Measurements from ENCODE around the gene KCNK16.

The KCNK16 gene

DNA sequence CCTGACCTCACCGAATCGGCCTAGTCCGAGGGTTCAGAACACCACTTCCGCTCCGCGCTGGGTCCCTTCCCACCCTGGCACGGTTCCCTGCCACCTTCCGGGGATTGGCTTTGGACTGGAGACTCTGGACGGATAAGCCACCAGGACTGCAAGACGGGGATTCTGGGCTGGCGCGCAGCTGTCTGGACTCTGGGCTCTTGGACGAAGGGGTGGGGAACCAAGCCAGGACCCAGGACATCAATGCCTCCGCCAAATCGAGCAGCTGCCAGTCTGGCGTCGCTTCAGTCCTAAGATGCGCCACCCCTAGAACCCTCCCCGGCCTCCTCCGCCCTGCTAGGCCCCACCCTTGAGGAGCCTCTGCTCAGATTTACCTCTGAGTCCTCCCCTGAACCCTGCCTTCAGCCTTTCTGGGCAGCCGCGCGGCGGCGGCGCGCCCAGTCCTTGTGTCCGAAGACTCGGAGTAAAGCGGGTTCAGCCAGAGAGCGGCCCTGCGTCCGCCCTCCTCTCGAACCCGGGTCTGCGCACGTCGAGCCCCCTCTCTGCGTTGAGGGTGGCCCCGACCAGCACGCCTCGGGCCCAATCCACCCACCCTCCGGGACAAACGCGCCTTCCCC is 9.5 kb downstream of the KCNK16 start:
- TF ChIP-seq, protein P1, sequence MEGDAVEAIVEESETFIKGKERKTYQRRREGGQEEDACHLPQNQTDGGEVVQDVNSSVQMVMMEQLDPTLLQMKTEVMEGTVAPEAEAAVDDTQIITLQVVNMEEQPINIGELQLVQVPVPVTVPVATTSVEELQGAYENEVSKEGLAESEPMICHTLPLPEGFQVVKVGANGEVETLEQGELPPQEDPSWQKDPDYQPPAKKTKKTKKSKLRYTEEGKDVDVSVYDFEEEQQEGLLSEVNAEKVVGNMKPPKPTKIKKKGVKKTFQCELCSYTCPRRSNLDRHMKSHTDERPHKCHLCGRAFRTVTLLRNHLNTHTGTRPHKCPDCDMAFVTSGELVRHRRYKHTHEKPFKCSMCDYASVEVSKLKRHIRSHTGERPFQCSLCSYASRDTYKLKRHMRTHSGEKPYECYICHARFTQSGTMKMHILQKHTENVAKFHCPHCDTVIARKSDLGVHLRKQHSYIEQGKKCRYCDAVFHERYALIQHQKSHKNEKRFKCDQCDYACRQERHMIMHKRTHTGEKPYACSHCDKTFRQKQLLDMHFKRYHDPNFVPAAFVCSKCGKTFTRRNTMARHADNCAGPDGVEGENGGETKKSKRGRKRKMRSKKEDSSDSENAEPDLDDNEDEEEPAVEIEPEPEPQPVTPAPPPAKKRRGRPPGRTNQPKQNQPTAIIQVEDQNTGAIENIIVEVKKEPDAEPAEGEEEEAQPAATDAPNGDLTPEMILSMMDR (conservative IDR thresholded peaks at IDR 0.05; ENCODE audit: control insufficient read depth, insufficient read depth, low read depth, low read length) = no peak
- no peak for DNase-seq (ENCODE audit: low read depth)
- no peak overlapping the region for H3K4me3 ChIP-seq (ENCODE audit: control insufficient read depth, low read depth, low read length)

- no peak for DNase-seq (ENCODE audit: low read depth)
- TF ChIP-seq, protein P1 (conservative IDR thresholded peaks at IDR 0.05; ENCODE audit: control insufficient read depth, insufficient read depth, low read depth, low read length) = no peak
- H3K4me3 ChIP-seq (ENCODE audit: control insufficient read depth, low read depth, low read length) = no peak overlapping the region
These were observed 12.0 kb downstream of the KCNK16 start for GRCh38 chr6:39310542-39310941.

- peak; percentile 66 for DNase-seq (ENCODE audit: low read depth)
These were observed 12.5 kb downstream of the KCNK16 start for GRCh38 chr6:39309942-39310531.

GRCh38 chr6:39307462-39307861 is 15.0 kb downstream of the KCNK16 start:
- no peak for DNase-seq (ENCODE audit: low read depth)
- TF ChIP-seq, protein P1 (conservative IDR thresholded peaks at IDR 0.05; ENCODE audit: control insufficient read depth, insufficient read depth, low read depth, low read length) = no peak
- H3K4me3 ChIP-seq (ENCODE audit: control insufficient read depth, low read depth, low read length) = no peak overlapping the region

More at GRCh38 chr6:39309942-39310531, 12.5 kb downstream of the KCNK16 start:
- H3K4me3 ChIP-seq (ENCODE audit: control insufficient read depth, low read depth, low read length) = no peak overlapping the region
- TF ChIP-seq, protein P1 (conservative IDR thresholded peaks at IDR 0.05; ENCODE audit: control insufficient read depth, insufficient read depth, low read depth, low read length) = peak; percentile 85

DNA sequence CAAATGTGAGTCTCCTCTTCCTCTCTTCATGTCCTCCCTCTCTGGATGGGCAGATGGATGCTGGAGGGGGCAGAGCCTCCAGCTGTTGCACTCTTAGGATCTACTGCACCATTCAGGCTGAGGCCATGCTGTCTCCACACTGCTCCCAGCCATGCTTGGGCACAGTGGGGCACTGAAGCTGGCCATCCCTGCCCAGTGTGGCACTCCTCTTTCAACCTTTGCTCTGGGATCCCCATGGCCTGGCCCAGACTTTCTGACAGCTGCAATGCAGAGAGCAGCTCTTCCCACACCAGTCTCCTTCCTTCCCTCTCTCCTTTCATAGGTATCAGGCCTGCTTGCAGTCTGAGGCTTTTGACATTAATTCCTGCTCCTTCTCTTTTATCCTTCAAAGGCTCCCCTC is 17.6 kb downstream of the KCNK16 start:
- TF ChIP-seq, protein P1 (conservative IDR thresholded peaks at IDR 0.05; ENCODE audit: control insufficient read depth, insufficient read depth, low read depth, low read length) = no peak
- no peak overlapping the region for H3K4me3 ChIP-seq (ENCODE audit: control insufficient read depth, low read depth, low read length)
- DNase-seq (ENCODE audit: low read depth) = no peak

- no peak overlapping the region for H3K4me3 ChIP-seq (ENCODE audit: control insufficient read depth, low read depth, low read length)
- DNase-seq (ENCODE audit: low read depth) = no peak
- TF ChIP-seq, protein P1 (conservative IDR thresholded peaks at IDR 0.05; ENCODE audit: control insufficient read depth, insufficient read depth, low read depth, low read length) = no peak
These were observed 18.9 kb downstream of the KCNK16 start for GRCh38 chr6:39303425-39304153.
